Vagina (tissue), 2 donors: ENCODE data around the gene LPIN2. TPM values are rescaled to one million over a fixed set of nuclear protein-coding genes. Genes with fewer than 3 reads are reported as not detected.

Source experiments
- DNase-seq, 2 donors: peaks; one replicate each; pipeline ENCODE4 v3.0.0-alpha.2; 2017; ENCODE audit errors: extremely low spot score in 2 of 2
- H3K27ac ChIP-seq: fragments of 200-600 bp; sonication (generic); one replicate; pipeline ENCODE4 v1.5.1; 2019
- H3K27me3 ChIP-seq: fragments of 200-600 bp; sonication (generic); one replicate; pipeline ENCODE4 v1.5.1; 2019
- H3K36me3 ChIP-seq, 2 donors: fragments of 200-600 bp; sonication (generic); one replicate each; pipeline ENCODE4 v1.5.1; 2017 to 2019
- H3K4me1 ChIP-seq: fragments of 200-600 bp; sonication (generic); one replicate; pipeline ENCODE4 v1.5.1; 2019
- H3K4me3 ChIP-seq, 2 donors: fragments of 200-600 bp; sonication (generic); 1 replicate in 1 of 2; 2 replicates in 1 of 2; pipeline ENCODE4 v1.5.1; 2016 to 2019
- H3K9me3 ChIP-seq: fragments of 200-600 bp; sonication (generic); one replicate; pipeline ENCODE4 v1.5.1; 2019
- POLR2A ChIP-seq, 2 donors: fragments of 450-650 bp; IDR thresholded peaks; one replicate each; pipeline ENCODE4 v1.6.1; 2017; ENCODE audit warnings: antibody characterized with exemption in 2 of 2, mild to moderate bottlenecking in 2 of 2, moderate library complexity in 2 of 2
- POLR2AphosphoS5 ChIP-seq, 2 donors: sonication (generic); formaldehyde crosslinking; IDR thresholded peaks; one replicate each; pipeline ENCODE4 v1.9.0; 2017; ENCODE audit warnings: antibody characterized with exemption in 2 of 2, mild to moderate bottlenecking in 2 of 2, low read depth in 1 of 2; ENCODE audit not compliant: insufficient read depth in 1 of 2
- intact Hi-C: fragments of 100-400 bp; cut with DNase I; formaldehyde crosslinking; loops from one replicate; pipeline ENCODE4 v1.15.1; 2023
- total RNA-seq: library from RNA; depleted of rRNA; stranded (reverse); fragments of >200 nt; gene quantifications from one replicate; pipeline ENCODE4 v1.2.3, GENCODE V29; 2016
- TF ChIP-seq, protein P1 (sequence below), 3 experiments: fragments of 450-650 bp in 2 of 3; fragments of 200-600 bp in 1 of 3; sonication (generic) in 1 of 3; IDR thresholded peaks; one replicate each; pipeline ENCODE4 v1.5.1; 2017 to 2019; ENCODE audit warnings: antibody characterized with exemption in 3 of 3, mild to moderate bottlenecking in 2 of 3, moderate library complexity in 2 of 3

LPIN2 gene
- total RNA-seq, 1 donor from 2014 or later: 19.4 TPM

DNA sequence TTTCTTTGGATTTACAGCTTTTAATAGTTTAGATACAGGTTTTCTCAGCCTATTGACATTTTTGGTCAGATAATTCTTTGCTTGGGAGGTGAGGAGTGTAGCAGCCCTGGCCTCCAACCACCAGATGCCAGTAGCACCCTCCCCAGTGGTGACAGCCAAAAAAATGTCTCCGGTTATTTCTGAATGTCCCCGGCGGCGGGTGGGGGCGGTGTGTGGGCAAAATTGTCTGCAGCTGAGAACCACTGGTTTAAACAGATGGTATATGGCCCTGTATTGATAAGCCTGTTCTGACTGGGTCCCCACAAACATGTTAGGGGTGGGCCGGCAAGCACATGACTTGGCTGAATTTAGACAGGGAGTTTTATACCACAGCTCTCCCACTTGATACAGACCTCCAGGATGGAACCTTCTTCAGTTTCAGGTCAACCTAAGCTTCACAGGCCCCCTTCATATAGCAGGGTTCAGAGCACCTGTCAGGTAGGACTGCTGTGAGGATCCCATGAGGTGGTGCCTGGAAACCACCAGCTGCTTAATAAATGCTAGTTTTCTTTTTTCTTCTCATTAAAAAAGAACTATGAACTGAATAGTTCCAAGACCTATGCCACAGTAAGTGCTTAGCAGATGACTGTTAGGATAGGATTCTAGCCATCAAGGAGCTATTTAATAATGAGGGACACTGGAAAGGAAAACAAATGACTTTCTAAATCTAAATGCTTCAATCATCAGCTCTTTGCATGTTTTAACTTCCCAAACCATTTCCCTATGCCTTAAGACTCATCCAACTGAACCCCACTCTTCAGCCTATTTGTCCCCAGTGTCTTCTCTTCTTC lies 18.1 kb downstream of the LPIN2 start:
- Histone ChIP-seq H3K4me1 (peaks cover 29% of the 10 kb centered on the region), H3K27ac (no peak overlapping the region), H3K4me3 (no peak overlapping the region), H3K27me3 (no peaks in the 10 kb centered on the region), H3K36me3 (no peaks in the 10 kb centered on the region), H3K9me3 (no peaks in the 10 kb centered on the region)
- TF ChIP-seq, protein P1, sequence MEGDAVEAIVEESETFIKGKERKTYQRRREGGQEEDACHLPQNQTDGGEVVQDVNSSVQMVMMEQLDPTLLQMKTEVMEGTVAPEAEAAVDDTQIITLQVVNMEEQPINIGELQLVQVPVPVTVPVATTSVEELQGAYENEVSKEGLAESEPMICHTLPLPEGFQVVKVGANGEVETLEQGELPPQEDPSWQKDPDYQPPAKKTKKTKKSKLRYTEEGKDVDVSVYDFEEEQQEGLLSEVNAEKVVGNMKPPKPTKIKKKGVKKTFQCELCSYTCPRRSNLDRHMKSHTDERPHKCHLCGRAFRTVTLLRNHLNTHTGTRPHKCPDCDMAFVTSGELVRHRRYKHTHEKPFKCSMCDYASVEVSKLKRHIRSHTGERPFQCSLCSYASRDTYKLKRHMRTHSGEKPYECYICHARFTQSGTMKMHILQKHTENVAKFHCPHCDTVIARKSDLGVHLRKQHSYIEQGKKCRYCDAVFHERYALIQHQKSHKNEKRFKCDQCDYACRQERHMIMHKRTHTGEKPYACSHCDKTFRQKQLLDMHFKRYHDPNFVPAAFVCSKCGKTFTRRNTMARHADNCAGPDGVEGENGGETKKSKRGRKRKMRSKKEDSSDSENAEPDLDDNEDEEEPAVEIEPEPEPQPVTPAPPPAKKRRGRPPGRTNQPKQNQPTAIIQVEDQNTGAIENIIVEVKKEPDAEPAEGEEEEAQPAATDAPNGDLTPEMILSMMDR (IDR thresholded peaks at IDR 0.05): no peak
- TF ChIP-seq POLR2A (IDR thresholded peaks at IDR 0.05) (no peak), POLR2AphosphoS5 (IDR thresholded peaks at IDR 0.05; ENCODE audit: insufficient read depth in 1 of 2, low read depth in 1 of 2) (no peak)
- intact Hi-C loops: no loop called here
- DNase-seq: no peak

DNA sequence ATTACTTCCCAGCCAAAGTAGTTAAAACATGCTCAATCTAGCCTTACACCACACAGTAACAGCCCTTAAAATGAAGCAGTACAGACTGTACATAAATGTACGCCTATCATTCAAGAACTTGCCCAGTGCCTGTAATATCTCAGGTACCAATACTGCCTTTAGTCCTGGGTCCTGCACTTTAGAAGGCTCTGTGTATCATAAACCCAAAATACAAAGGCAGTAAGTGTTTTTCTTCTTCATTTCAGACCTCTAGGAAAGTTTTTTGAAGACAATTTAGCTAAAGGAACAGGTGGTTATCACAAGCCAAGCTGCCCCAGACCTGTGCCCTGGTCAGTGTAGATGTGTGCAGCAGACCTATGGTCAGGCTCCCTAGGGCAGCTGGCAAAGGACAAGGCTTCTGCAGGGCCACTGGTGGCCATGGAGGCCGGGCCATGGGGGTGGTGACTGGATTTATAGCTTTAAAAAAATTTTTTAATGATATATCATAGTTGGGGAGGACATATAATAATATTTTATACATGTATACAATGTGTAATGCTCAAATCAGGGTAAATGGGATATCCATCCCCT lies 18.8 kb downstream of the LPIN2 start:
- DNase-seq: no peak
- H3K27me3 ChIP-seq: no peaks in the 10 kb centered on the region
- TF ChIP-seq POLR2A (IDR thresholded peaks at IDR 0.05): no peak
- TF ChIP-seq, protein P1 (IDR thresholded peaks at IDR 0.05): no peak
- TF ChIP-seq POLR2AphosphoS5 (IDR thresholded peaks at IDR 0.05; ENCODE audit: insufficient read depth in 1 of 2, low read depth in 1 of 2): no peak
- peaks cover 22% of the 10 kb centered on the region for H3K4me1 ChIP-seq
- H3K36me3 ChIP-seq: no peaks in the 10 kb centered on the region
- H3K4me3 ChIP-seq: no peak overlapping the region
- no peak overlapping the region for H3K27ac ChIP-seq
- no peaks in the 10 kb centered on the region for H3K9me3 ChIP-seq
- intact Hi-C loops: no loop called here

GRCh38 chr18:2992995-2993877 lies 19.7 kb downstream of the LPIN2 start:
- Histone ChIP-seq H3K36me3 (no peaks in the 10 kb centered on the region), H3K9me3 (no peaks in the 10 kb centered on the region), H3K4me3 (no peak overlapping the region), H3K27me3 (no peaks in the 10 kb centered on the region), H3K27ac (no peak overlapping the region), H3K4me1 (peaks cover 14% of the 10 kb centered on the region)
- TF ChIP-seq, protein P1 (IDR thresholded peaks at IDR 0.05): no peak
- no peak for TF ChIP-seq POLR2AphosphoS5 (IDR thresholded peaks at IDR 0.05; ENCODE audit: insufficient read depth in 1 of 2, low read depth in 1 of 2)
- no peak for TF ChIP-seq POLR2A (IDR thresholded peaks at IDR 0.05)
- intact Hi-C loops: no loop called here
- DNase-seq: no peak

DNA sequence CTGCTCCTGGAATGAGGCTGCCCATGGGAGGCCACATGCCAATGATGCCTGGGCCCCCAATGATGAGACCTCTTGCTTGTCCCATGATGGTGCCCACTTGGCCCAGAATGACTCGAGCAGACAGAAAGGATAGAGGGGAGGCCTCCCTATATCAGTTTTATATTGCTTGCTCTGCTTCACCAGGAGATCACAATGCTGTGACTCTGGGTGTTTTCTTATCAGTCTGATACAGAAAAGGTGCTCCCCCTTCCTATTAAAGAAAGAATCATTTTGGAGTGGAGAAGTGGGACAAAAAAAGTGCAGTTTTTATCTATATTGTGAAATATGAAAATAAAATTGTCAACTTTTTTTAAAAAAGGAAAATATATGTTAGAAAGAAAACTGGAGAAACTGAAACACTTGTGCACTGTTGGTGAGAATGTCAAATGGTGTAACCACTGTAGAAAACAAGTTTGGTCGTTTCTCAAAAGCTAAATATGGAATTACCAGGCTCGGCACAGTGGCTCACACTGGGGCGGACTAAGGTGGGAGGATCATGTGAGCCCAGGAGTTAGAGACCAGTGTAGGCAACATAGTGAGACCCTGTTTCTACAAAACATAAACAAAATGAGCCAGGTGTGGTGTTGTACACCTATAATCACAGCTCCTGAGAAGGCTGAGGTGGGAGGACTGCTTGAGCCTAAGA lies 21.8 kb downstream of the LPIN2 start:
- intact Hi-C loops: no loop called here
- no peak for DNase-seq
- no peak overlapping the region for H3K27ac ChIP-seq
- H3K27me3 ChIP-seq: no peaks in the 10 kb centered on the region
- no peak overlapping the region for H3K4me3 ChIP-seq
- peaks cover 9% of the 10 kb centered on the region for H3K4me1 ChIP-seq
- TF ChIP-seq POLR2A (IDR thresholded peaks at IDR 0.05): no peak
- TF ChIP-seq, protein P1 (IDR thresholded peaks at IDR 0.05): no peak
- no peak for TF ChIP-seq POLR2AphosphoS5 (IDR thresholded peaks at IDR 0.05; ENCODE audit: insufficient read depth in 1 of 2, low read depth in 1 of 2)
- H3K9me3 ChIP-seq: no peaks in the 10 kb centered on the region
- no peaks in the 10 kb centered on the region for H3K36me3 ChIP-seq
